Renal cortical epithelial cell (primary cell): ENCODE measurements around the gene RHEB. TPM values are rescaled to one million over a fixed set of nuclear protein-coding genes. Genes with fewer than 3 reads are reported as not detected.
"Not testable (repeated sequence)": the region's sequence is repeated elsewhere in the genome, so short reads cannot be mapped to it uniquely, and the experiment has no call there.

ENCODE experiments used
- DNase-seq: peaks from one replicate; pipeline ENCODE4 v3.0.0-alpha.2; 2011; ENCODE audit warnings: low read depth
- total RNA-seq: library from RNA; depleted of rRNA; stranded (reverse); fragments of >200 nt; gene quantifications from 2 replicates; pipeline ENCODE4 v1.2.3, GENCODE V29; 2014

The RHEB gene
- total RNA-seq, 1 donor from 2014 or later: 84.8 TPM

DNA sequence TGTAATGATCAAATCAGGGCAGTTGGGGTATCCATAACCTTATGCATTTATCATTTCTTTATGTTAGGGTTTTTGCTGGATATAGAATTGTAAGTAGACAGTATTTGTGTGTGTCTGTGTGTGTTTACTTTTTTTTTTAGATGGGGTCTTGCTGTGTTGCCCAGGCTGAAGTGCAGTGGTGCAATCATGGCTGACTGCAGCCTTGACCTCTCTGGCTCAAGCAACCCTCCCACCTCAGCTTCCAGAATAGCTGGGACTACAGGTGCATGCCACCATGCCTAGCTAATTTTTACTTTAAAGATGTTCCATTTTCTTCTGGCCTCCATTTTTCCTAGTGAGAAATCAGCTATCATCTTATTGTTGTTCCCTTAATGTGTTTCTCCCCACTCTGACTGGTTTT is 10.1 kb upstream of the RHEB start:
- no peak for DNase-seq

DNA sequence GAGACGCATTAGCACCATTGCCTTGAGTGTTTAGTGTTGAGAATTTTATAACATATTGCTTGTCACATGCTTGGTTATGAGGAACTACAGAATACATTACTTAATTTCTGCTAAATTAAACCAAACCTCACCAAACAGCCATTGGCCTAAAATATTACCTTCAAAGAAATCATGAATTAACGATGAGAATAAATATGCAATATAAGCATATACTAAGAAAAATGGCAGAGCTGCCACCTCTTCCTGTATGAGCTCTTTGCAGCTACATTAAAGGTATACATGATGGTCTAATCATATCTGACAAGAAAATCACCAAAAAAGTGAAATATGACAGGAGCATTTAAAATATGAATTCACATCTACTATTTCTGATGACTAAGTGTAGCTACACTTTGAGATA is 5.2 kb upstream of the RHEB start:
- DNase-seq: no peak

GRCh38 chr7:151524331-151524730 is 4.6 kb upstream of the RHEB start:
- DNase-seq: peak; percentile 38

- no peak for DNase-seq
Observed at GRCh38 chr7:151520419-151521261, 945 bp upstream of the RHEB start.

DNA sequence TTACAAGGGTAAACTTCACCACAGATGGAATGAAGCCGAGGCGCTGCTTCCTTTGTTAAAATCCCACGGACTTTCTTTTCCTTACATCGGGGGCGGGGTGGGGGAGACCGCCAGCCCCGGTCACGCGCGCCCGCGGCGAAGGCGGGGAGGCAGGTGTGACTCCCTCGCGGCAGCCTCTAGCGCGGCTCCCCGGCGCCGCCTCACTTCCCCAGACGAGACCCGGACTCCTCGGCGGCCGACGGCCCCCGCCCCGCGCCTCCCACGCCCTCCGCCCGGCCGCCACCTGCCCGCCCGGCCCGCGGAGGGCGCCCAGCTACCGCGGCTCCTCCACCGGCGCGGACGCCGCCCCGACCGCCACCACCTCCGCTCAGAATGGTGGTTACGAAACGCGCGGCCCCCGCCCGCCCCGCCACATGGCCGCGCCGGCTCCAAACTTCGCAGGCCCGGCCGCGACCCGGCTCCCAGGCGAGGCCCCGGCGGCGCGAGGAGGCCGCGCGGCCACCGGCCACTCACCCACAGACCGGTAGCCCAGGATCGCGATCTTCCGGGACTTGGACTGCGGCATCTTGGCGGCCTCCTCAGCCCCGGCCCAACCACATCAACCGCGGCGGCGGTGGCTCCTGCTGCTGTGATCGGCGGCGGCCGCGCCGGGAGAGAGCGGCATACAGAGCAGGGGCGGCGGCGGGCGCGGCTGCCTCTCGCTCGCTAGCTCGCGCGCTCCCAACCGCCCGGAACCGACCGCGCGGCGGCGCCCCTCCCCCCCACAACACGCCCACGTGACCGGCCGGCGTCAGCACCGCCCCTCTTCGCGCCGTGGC is 539 bp downstream of the RHEB start:
- not testable (repeated sequence) for DNase-seq

DNA sequence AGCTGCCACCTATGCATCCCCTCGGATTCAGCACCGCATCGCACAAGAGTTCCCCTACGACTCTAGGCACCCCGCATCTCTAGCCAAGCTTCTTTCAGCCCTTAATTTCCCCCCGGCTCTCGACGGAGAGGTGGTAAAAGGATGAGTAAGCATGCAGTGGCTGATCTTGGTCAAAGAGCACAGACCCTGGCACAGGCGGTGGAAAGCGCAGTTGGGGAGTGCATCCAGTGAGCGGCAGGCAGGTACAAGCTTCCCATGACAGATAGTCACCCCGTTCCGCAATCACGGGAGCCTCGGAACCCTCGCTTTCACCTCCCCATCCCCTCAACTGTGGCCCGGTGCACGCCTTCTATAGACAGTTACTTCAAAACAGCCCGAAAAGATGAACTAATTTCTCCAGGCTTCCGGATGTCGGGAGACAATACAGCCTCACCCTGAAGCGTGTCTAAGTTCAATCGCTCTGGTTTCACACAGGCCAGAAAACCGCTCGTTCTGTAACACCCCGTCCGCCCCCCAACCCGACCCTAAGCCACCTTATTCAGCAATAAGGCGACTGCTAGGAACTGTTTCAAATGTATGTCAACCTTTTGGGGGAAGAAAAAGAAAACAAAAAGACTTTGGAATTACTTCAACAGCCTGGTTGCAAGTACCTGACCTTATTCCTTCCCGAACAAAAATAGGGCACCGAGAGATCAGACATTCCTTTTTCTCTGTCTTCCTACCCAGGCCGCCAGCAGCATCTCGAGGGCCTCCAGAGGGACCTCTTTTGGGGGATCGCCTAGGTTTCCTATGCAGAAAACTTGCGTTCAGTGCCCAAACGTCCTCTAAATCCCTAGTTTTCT is 1.4 kb downstream of the RHEB start:
- DNase-seq: peak; percentile 51

GRCh38 chr7:151517601-151518104 is 2.0 kb downstream of the RHEB start:
- DNase-seq: no peak

DNA sequence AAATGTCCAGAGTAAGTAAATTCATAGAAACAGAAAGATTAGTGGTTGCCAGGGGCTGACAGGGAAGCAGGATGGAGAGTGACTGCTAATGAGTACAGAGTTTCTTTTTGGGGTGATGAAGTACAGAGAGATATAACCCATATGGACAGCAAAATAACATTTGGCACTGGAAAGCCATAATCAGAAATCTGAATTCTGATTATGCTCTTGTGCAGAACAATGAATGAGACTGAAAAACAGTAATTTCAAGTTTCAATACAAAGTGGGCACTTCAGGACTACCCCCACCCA is 4.5 kb downstream of the RHEB start:
- no peak for DNase-seq

DNA sequence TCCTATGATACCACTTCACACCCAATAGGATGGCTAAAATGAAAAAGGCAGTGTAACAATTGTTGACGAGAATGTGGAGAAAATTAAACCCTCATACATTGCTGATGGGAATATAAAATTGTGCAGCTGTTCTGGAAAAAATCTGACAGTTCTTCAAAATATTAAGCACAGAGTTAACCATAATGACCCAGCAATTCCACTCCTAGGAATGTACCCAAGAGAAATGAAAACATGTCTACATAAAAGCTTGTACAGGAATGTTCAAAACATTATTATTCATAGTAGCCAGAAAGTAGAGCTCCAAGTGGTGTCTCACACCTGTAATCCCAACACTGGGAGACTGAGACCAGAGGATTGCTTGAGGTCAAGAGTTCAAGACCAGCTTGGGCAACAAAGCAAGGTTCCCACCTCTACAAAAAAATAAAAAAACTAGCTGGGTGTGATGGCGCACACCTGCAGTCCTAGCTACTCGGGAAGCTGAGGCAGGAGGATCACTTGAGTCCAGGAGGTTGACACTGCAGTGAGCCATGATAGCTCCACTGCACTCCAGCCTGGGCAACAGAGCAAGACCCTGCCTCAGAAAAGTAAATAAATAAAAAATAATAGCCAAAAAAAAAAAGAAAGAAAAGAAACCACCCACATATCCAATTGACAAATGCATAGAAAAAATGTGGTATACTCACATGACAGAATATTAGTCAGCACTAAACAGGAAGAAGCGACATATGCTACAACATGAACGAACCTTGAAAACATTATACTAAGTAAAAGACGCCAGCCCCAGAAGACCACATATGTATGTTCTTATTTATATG is 5.0 kb downstream of the RHEB start:
- no peak for DNase-seq

DNA sequence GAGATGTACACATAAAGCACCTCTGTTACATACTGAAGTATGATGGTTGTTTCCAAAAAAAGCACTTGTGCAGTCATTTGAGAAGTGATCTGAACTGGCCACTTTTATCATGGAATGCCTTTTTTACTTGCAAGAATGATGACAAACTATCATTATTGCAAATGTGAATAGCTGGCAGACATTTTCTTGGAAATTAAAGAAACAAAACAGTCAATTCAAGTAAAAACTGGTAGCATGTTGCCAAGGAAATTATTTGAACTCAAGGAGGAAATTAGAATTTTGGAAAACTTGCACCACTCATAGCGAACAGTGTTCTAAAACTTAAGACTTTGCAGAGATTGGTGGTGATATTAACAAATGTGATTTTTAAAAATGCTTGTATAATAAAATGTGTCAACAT is 6.6 kb downstream of the RHEB start:
- no peak for DNase-seq

DNA sequence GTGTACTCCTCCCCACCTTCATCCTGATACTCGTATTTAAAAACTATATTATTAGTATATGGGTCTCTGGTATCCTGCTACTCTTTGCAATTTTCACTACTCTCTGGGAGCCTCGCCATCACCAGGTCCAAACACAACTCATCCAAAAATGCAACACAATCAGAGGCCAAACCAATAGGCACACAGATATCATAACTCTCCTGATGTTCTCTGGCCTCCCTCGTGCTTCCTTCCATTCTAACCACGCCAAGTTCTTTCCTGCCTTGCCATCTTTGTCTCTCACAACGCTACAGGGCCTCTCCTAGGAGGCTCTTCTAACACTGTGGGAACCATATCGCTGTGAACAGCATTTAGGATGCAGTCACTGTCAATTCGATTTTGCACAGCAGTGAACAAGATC is 7.3 kb downstream of the RHEB start:
- no peak for DNase-seq

DNA sequence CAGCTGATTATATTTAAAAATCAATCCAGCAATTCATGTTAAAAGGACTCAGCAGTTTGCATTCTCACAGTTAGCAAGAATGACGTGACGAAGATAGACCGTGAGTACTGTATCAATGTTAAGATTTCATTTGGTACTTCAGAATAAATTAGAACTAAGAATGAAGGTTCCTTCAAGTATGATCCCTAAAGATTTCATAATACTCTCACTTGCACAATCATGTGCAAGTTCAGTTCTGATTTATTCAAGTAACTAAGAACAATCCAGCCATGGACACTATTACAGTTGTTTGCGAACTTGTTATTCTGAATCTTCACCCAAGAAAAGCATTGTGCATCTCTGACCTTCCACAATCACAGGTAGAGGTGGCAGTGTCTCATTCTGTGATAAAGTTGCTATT is 7.7 kb downstream of the RHEB start:
- no peak for DNase-seq

DNA sequence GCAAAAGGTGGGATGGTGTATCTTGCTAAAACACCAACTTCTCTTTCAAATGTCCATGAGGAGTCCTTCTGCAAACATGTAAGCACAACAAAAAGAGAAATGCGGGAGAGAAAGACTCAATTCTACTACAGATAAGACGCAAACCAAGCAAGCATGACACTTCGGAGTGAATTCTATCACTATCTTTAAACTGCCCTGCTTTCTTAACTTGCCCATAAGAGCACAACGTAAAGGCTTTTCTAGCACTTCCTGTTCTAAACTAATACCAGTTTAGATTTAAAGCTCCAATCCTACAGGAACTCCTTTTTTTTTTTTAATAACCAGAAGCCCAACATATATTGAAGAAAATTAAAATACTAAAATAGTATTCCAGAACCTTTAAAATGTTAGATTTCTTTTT is 8.4 kb downstream of the RHEB start:
- no peak for DNase-seq

- DNase-seq: no peak
Observed at GRCh38 chr7:151509670-151510333, 9.9 kb downstream of the RHEB start.

GRCh38 chr7:151508991-151509390 is 10.7 kb downstream of the RHEB start:
- DNase-seq: no peak

- no peak for DNase-seq
Observed at GRCh38 chr7:151507806-151508205, 11.9 kb downstream of the RHEB start.

- no peak for DNase-seq
Observed at GRCh38 chr7:151506901-151507382, 12.8 kb downstream of the RHEB start.

DNA sequence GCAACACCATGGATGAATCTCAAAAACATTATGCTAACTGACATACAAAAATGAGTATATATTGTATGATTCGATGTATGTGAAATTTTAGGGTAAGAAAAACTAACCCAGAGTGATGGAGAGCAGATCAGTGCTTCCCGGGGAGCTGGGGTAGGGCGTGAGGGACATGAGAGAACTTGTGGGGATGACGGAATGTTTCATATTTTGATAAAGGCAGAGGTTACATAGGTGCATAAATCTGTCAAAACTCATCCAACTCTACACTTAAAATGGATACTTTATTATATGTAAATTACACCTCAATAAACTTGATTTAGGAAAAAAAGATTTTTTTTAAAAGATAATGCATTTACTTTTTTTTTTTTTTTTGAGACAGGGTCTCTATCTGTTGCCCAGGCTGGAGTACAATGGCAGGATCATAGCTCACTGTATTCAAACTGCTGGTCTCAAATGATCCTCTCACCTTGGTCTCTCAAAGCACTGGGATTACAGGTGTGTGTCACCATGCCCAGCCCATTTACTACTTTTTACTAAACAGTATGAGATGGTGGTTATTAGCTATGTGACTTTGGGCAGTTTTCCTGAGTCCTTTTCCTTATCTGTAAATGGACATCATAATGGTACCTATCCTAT is 13.7 kb downstream of the RHEB start:
- no peak for DNase-seq

DNA sequence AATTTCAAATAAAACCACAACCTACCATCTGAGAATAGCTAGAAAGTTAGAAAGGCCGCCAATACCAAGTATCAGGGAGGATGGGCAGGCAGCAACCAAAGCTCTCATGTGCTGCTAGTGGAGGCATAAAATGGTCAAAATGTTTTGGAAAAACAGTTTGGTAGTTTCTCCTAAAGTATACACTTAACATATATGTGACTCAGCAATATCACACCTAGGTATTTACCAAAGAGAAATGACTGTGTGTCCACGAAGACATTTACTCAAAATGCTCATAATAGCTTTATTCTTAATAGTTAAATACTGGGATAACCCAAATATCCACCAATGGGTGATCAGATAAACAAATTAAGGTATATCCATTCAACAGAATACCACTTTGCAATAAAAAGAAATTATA is 14.3 kb downstream of the RHEB start:
- no peak for DNase-seq

DNA sequence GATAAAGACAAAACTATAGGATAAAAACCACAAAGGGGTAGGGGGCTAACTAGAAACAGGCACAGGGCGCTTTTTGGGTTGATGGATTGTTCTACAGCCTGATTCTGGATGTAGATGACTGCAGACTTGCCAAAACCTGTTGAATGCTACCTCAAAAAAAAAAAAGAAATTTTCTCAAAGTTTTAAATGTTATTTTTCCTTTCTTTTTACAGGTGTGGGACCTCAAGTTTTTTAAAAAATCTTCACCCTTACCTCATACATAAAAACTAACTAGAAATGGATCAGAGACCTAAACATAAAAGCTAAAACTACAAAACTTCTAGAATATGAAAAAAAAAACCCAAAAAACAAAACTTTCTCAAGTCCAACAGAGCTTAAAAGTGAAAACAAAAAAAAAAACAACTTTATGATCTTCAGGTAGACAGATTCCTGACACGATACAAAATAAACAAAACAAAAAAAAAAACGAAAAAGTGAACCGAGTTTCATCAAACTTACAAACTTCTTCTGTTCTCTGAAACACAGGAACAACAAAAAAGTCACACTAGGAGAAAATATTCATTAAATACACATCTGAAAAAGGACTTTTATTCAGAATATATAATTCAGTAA is 14.9 kb downstream of the RHEB start:
- no peak for DNase-seq
